ENCODE results near the gene KCNIP4.

Gene KCNIP4

GRCh38 chr4:21780148-21780547 is 168.4 kb downstream of the KCNIP4 start:
- H3K36me3 ChIP-seq (ENCODE audit: insufficient read depth, low read length): no peaks in the 10 kb centered on the region
- H3K27ac ChIP-seq: no peak overlapping the region
- TF ChIP-seq EZH2 (IDR thresholded peaks at IDR 0.05) (no peak), POLR2AphosphoS5 (IDR thresholded peaks at IDR 0.05; ENCODE audit: borderline replicate concordance, low read depth, low read length) (no peak), FOXP2 (optimal IDR thresholded peaks at IDR 0.05; ENCODE audit: control extremely low read depth, extremely low read length, insufficient read depth) (no peak)
- H3K4me3 ChIP-seq: no peak overlapping the region
- no peak for DNase-seq (ENCODE audit: low read depth, low spot score)
- H3K9ac ChIP-seq (ENCODE audit: insufficient read length): no peak overlapping the region
- H3K9me3 ChIP-seq (ENCODE audit: low read depth, low read length): no peaks in the 10 kb centered on the region

GRCh38 chr4:21778702-21779101 is 169.9 kb downstream of the KCNIP4 start:
- Histone ChIP-seq H3K27ac (no peak overlapping the region), H3K9ac (ENCODE audit: insufficient read length) (no peak overlapping the region), H3K9me3 (ENCODE audit: low read depth, low read length) (no peaks in the 10 kb centered on the region), H3K4me3 (no peak overlapping the region), H3K36me3 (ENCODE audit: insufficient read depth, low read length) (no peaks in the 10 kb centered on the region)
- no peak for DNase-seq (ENCODE audit: low read depth, low spot score)
- TF ChIP-seq FOXP2 (optimal IDR thresholded peaks at IDR 0.05; ENCODE audit: control extremely low read depth, extremely low read length, insufficient read depth): no peak
- TF ChIP-seq EZH2 (IDR thresholded peaks at IDR 0.05): no peak

GRCh38 chr4:21775703-21776102 is 172.9 kb downstream of the KCNIP4 start:
- Histone ChIP-seq H3K36me3 (ENCODE audit: insufficient read depth, low read length) (no peaks in the 10 kb centered on the region), H3K4me3 (no peak overlapping the region), H3K27ac (no peak overlapping the region), H3K9me3 (ENCODE audit: low read depth, low read length) (no peaks in the 10 kb centered on the region), H3K9ac (ENCODE audit: insufficient read length) (no peak overlapping the region)
- no peak for DNase-seq (ENCODE audit: low read depth, low spot score)
- TF ChIP-seq FOXP2 (optimal IDR thresholded peaks at IDR 0.05; ENCODE audit: control extremely low read depth, extremely low read length, insufficient read depth) (no peak), EZH2 (IDR thresholded peaks at IDR 0.05) (no peak), POLR2AphosphoS5 (IDR thresholded peaks at IDR 0.05; ENCODE audit: borderline replicate concordance, low read depth, low read length) (no peak)

- Histone ChIP-seq H3K27ac (no peak overlapping the region), H3K9ac (ENCODE audit: insufficient read length) (no peak overlapping the region), H3K9me3 (ENCODE audit: low read depth, low read length) (no peaks in the 10 kb centered on the region), H3K36me3 (ENCODE audit: insufficient read depth, low read length) (no peaks in the 10 kb centered on the region), H3K4me3 (no peak overlapping the region)
- TF ChIP-seq POLR2AphosphoS5 (IDR thresholded peaks at IDR 0.05; ENCODE audit: borderline replicate concordance, low read depth, low read length): no peak
- no peak for DNase-seq (ENCODE audit: low read depth, low spot score)
Measured at GRCh38 chr4:21769404-21770147, 179.0 kb downstream of the KCNIP4 start.

- Histone ChIP-seq H3K9me3 (ENCODE audit: low read depth, low read length) (no peaks in the 10 kb centered on the region), H3K36me3 (ENCODE audit: insufficient read depth, low read length) (no peaks in the 10 kb centered on the region), H3K9ac (ENCODE audit: insufficient read length) (no peak overlapping the region), H3K4me3 (no peak overlapping the region), H3K27ac (no peak overlapping the region)
- DNase-seq (ENCODE audit: low read depth, low spot score): no peak
- TF ChIP-seq POLR2AphosphoS5 (IDR thresholded peaks at IDR 0.05; ENCODE audit: borderline replicate concordance, low read depth, low read length) (no peak), FOXP2 (optimal IDR thresholded peaks at IDR 0.05; ENCODE audit: control extremely low read depth, extremely low read length, insufficient read depth) (no peak), EZH2 (IDR thresholded peaks at IDR 0.05) (no peak)
Measured at GRCh38 chr4:21768349-21769310, 179.9 kb downstream of the KCNIP4 start.

GRCh38 chr4:21765810-21766407 is 182.7 kb downstream of the KCNIP4 start:
- Histone ChIP-seq H3K36me3 (ENCODE audit: insufficient read depth, low read length) (no peaks in the 10 kb centered on the region), H3K4me3 (no peak overlapping the region), H3K9ac (ENCODE audit: insufficient read length) (no peak overlapping the region), H3K27ac (no peak overlapping the region), H3K9me3 (ENCODE audit: low read depth, low read length) (no peaks in the 10 kb centered on the region)
- TF ChIP-seq FOXP2 (optimal IDR thresholded peaks at IDR 0.05; ENCODE audit: control extremely low read depth, extremely low read length, insufficient read depth) (no peak), EZH2 (IDR thresholded peaks at IDR 0.05) (no peak), POLR2AphosphoS5 (IDR thresholded peaks at IDR 0.05; ENCODE audit: borderline replicate concordance, low read depth, low read length) (no peak)
- no peak for DNase-seq (ENCODE audit: low read depth, low spot score)

GRCh38 chr4:21763855-21764254 is 184.7 kb downstream of the KCNIP4 start:
- Histone ChIP-seq H3K27ac (no peak overlapping the region), H3K9ac (ENCODE audit: insufficient read length) (no peak overlapping the region), H3K9me3 (ENCODE audit: low read depth, low read length) (no peaks in the 10 kb centered on the region), H3K36me3 (ENCODE audit: insufficient read depth, low read length) (no peaks in the 10 kb centered on the region), H3K4me3 (no peak overlapping the region)
- no peak for DNase-seq (ENCODE audit: low read depth, low spot score)
- no peak for TF ChIP-seq FOXP2 (optimal IDR thresholded peaks at IDR 0.05; ENCODE audit: control extremely low read depth, extremely low read length, insufficient read depth)
- no peak for TF ChIP-seq POLR2AphosphoS5 (IDR thresholded peaks at IDR 0.05; ENCODE audit: borderline replicate concordance, low read depth, low read length)
- TF ChIP-seq EZH2 (IDR thresholded peaks at IDR 0.05): no peak

- no peak for DNase-seq (ENCODE audit: low read depth, low spot score)
- TF ChIP-seq EZH2 (IDR thresholded peaks at IDR 0.05) (no peak), POLR2AphosphoS5 (IDR thresholded peaks at IDR 0.05; ENCODE audit: borderline replicate concordance, low read depth, low read length) (no peak), FOXP2 (optimal IDR thresholded peaks at IDR 0.05; ENCODE audit: control extremely low read depth, extremely low read length, insufficient read depth) (no peak)
Measured at GRCh38 chr4:21757248-21757647, 191.3 kb downstream of the KCNIP4 start.

More at GRCh38 chr4:21757248-21757647, 191.3 kb downstream of the KCNIP4 start:
- Histone ChIP-seq H3K9ac (ENCODE audit: insufficient read length) (no peak overlapping the region), H3K4me3 (no peak overlapping the region), H3K36me3 (ENCODE audit: insufficient read depth, low read length) (no peaks in the 10 kb centered on the region), H3K9me3 (ENCODE audit: low read depth, low read length) (no peaks in the 10 kb centered on the region), H3K27ac (no peak overlapping the region)
